Measurements from ENCODE around the gene MAGEF1.
A peak's percentile ranks its signal among the peaks of the same experiment; 100 is the strongest.

The MAGEF1 gene

GRCh38 chr3:184711493-184712247, at the start of gene MAGEF1:
MAGEF1 (minus strand) TSS chr3:184712064; CDS start chr3:184711821, 243 bp downstream.
- peak; percentile 64 to 77 for DNase-seq

GRCh38 chr3:184761075-184761841, 49.4 kb upstream of the MAGEF1 start:
- no peak for DNase-seq

- DNase-seq, result no peak
These were observed 48.6 kb upstream of the MAGEF1 start for GRCh38 chr3:184760337-184761074.

GRCh38 chr3:184759666-184760200, 47.9 kb upstream of the MAGEF1 start:
- no peak for DNase-seq

- no peak for DNase-seq
These were observed 46.2 kb upstream of the MAGEF1 start for GRCh38 chr3:184758056-184758455.

- DNase-seq, result peak; percentile 37 to 40
These were observed 45.3 kb upstream of the MAGEF1 start for GRCh38 chr3:184757022-184757651.

GRCh38 chr3:184756151-184757021, 44.5 kb upstream of the MAGEF1 start:
- DNase-seq, result no peak

GRCh38 chr3:184755315-184755731, 43.5 kb upstream of the MAGEF1 start:
- DNase-seq, result no peak

GRCh38 chr3:184752361-184752760, 40.5 kb upstream of the MAGEF1 start:
- no peak for DNase-seq

- DNase-seq, result no peak
These were observed 39.6 kb upstream of the MAGEF1 start for GRCh38 chr3:184751204-184752040.

GRCh38 chr3:184750349-184751083, 38.7 kb upstream of the MAGEF1 start:
- DNase-seq, result no peak

- DNase-seq, result no peak
These were observed 37.4 kb upstream of the MAGEF1 start for GRCh38 chr3:184749168-184749744.

- DNase-seq, result peak; percentile 3 to 13
These were observed 36.6 kb upstream of the MAGEF1 start for GRCh38 chr3:184748219-184749135.

GRCh38 chr3:184746131-184747120, 34.6 kb upstream of the MAGEF1 start:
- no peak for DNase-seq

- no peak for DNase-seq
These were observed 33.7 kb upstream of the MAGEF1 start for GRCh38 chr3:184745526-184745925.

GRCh38 chr3:184743248-184743647, 31.4 kb upstream of the MAGEF1 start:
- DNase-seq, result no peak

- DNase-seq, result no peak
These were observed 30.8 kb upstream of the MAGEF1 start for GRCh38 chr3:184742676-184743135.

Measured in Kasumi-1 (cell line).